ENCODE data around the gene IFTAP.

The IFTAP gene

DNA sequence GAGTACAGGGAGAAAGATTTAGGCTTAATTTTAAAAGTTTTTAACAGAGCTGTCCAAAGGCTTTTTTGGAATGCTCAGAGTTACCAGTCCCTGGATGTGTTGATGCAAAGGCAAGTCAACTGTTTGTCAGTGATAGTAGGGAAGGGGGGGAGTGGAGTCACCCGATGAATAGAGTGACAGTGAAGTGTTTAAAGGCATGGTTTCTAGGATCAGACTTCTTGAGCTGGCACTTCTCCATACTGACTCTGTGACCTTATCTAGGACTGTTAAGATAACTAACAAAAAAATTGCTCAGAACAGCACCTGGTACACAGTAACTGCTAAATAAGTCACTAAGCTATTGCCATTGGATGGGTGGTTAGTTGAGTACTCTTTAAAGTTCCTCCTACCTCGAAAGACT is 15.1 kb downstream of the IFTAP start:
- no peak for DNase-seq (ENCODE audit: low read depth)
- TF ChIP-seq, protein P1, sequence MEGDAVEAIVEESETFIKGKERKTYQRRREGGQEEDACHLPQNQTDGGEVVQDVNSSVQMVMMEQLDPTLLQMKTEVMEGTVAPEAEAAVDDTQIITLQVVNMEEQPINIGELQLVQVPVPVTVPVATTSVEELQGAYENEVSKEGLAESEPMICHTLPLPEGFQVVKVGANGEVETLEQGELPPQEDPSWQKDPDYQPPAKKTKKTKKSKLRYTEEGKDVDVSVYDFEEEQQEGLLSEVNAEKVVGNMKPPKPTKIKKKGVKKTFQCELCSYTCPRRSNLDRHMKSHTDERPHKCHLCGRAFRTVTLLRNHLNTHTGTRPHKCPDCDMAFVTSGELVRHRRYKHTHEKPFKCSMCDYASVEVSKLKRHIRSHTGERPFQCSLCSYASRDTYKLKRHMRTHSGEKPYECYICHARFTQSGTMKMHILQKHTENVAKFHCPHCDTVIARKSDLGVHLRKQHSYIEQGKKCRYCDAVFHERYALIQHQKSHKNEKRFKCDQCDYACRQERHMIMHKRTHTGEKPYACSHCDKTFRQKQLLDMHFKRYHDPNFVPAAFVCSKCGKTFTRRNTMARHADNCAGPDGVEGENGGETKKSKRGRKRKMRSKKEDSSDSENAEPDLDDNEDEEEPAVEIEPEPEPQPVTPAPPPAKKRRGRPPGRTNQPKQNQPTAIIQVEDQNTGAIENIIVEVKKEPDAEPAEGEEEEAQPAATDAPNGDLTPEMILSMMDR (conservative IDR thresholded peaks at IDR 0.05; ENCODE audit: low read length): no peak
- no peak overlapping the region for H3K4me3 ChIP-seq (ENCODE audit: low read length)

DNA sequence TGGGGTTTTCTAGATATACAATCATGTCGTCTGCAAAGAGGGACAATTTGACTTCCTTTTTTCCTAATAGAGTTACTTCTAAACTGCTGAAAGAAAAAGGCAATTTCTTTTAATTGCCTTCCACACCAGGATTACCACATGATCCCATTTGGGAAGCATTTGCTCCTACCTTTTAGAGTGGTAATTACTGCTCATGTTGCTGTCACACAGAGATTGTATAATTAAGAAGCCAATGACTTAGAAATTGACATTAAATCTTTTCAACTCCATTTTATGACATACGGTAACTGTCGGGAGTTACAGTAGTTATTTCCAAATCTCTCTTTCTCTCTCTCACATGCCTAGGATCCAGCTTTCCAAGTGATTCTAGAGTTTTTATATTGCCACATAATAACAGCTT is 21.5 kb downstream of the IFTAP start:
- no peak overlapping the region for H3K4me3 ChIP-seq (ENCODE audit: low read length)
- TF ChIP-seq, protein P1 (conservative IDR thresholded peaks at IDR 0.05; ENCODE audit: low read length): no peak
- DNase-seq (ENCODE audit: low read depth): no peak

DNA sequence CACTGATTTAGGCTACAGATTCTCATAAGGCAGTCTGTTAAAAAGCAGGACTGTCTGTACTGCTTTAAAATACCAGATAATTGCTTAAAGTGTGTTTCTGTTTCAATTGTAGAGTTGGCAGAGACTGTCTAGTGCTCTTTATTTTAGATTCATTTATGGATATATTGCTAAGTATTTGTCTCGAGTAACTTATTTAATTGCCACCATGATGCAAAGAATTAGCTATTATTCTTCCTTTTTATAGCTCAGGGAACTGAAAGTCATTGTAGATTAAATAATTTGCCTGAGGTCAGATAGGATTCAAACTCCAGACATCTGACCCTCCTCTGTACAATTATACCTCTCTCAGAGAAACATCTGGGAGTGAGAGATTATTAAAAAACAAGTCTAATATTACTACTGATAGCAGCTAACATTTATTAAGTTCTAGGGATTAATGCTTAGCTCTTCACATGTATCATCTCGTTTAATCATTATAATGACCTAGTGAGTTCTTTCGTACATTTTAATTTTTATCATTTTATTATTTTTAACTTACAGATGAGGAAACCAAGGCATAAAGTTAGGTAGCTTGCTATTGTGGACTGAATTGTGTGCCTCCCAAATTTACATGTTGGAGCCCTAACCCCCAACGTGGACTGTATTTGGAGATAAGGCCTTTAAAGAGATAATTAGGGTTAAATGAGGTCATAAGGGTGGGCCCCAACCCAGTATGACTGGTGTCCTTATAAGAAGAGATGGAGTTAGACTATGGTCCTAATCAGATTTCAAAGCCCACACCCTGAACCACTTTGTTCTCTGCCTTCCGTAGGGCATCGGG is 23.5 kb downstream of the IFTAP start:
- TF ChIP-seq, protein P1 (conservative IDR thresholded peaks at IDR 0.05; ENCODE audit: low read length): no peak
- DNase-seq (ENCODE audit: low read depth): no peak
- H3K4me3 ChIP-seq (ENCODE audit: low read length): no peak overlapping the region

DNA sequence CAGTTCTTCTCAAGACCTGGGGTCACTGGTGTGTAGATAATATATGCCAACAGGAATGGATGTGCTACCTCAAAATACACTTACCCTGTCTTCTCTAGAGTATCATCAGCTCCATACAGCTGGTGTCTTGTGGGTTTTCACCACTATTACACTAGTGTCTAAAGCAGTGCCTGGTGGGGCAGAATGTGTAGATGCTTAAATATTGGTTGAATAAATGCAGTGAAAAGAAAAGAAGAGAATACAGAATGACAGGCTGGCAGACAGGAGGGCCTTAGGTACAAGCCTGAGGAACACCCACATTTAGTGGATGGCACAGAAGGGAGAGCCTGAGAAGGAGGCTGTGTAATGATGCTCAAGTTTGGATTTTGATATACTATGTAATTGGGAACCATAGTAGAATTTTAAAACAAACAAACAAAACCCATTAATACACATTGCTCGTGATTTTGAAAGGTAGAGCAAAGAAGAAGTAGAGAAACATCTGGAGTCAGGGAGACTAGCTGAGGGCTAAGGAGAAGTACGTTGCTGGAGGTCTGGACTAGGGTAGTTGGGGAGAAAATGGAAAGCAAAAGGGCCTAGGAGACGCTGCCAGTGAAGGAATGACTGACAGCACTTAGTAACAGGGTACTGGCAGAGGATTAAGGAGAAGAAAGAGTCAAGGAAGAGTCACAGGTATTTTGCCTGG is 24.2 kb downstream of the IFTAP start:
- TF ChIP-seq, protein P1 (conservative IDR thresholded peaks at IDR 0.05; ENCODE audit: low read length): no peak
- DNase-seq (ENCODE audit: low read depth): no peak
- H3K4me3 ChIP-seq (ENCODE audit: low read length): no peak overlapping the region

DNA sequence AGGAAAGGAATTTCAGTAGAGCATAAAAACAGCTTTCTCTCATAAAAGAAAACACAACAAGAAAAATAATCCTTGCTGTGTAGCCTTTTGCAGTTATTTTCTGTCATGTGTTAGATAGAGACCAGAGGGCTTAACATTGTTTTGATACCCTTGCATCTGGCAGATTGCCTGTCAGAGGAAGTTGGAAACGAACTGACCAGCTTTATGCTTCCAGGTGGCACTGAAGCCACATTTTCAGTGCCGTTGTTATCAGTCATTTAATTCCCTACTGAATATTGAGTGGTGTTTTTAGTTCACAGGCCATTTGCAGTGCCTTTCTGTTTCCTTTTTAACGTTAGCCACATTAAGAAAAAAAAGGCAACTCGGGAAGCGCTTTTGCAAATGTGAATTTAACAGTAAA is 25.2 kb downstream of the IFTAP start:
- no peak for DNase-seq (ENCODE audit: low read depth)
- TF ChIP-seq, protein P1 (conservative IDR thresholded peaks at IDR 0.05; ENCODE audit: low read length): no peak
- no peak overlapping the region for H3K4me3 ChIP-seq (ENCODE audit: low read length)

DNA sequence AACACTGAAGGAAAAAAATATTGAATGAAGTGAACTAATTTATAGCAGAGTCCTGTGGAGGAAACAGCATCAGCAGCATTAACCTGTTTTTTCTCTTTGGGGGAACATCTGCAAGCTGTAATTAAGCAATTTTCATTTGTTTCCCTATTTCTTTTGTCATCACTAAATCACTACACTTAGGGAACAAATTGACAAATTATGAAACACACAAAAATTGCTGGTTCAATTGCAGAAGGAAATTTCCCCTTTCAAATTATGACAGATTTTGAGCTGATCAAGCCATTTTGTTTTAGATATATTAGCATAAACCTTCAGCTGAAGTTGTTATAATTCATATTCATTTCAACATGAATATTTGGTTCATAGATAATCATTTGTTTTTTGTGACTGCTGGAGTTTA is 25.9 kb downstream of the IFTAP start:
- TF ChIP-seq, protein P1 (conservative IDR thresholded peaks at IDR 0.05; ENCODE audit: low read length): no peak
- DNase-seq (ENCODE audit: low read depth): no peak
- no peak overlapping the region for H3K4me3 ChIP-seq (ENCODE audit: low read length)
